Posterior cingulate gyrus (tissue), 11 donors: ENCODE results near the gene CDK5R2.

Experiments
- DNase-seq, 10 donors: peaks; one replicate each; pipeline versions ENCODE4 v3.0.0 to v3.0.0-alpha.2; 2020 to 2021; ENCODE audit warnings: mixed read lengths in 3 of 10
- intact Hi-C: fragments of 100-400 bp; cut with DNase I; formaldehyde crosslinking; loops from one replicate; pipeline ENCODE4 v1.15.1; 2023

CDK5R2 gene

DNA sequence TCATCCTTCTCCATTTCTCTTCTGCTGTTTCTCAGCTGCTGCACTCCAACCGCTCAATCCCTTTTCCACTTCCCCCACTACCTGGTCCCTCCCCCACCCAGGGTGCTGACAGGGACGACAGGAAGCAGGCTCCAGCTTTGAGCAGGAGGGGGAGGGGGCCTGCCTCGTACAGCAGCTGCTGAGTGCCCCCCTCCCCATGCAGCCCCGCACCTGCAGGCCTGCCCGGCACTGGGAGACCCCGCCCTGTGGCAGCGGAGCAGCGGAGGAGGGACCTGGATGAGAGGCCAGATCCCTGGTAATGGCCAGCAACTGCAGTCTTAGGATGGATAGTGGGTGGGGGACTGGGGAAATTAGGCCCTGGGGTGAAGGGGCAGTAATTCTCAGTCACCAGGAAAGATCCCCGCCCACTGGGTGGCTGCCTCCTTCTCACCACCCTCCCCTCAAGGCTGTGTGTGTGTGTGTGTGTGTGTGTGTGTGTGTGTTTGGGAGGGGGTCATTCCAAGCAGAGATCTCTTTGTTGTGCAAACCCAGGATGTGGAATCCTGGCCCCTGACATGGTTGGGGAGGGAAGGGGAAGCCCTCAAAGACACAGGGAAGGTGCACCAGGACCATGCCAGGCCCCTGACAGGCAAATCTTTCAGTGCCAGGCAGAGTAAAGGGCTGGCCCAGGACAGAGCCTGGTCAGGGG is 40.6 kb downstream of the CDK5R2 start:
- peak in 1 of 10 donors; percentile 47 for DNase-seq
- intact Hi-C loops = loop anchor here (10.0 kb wide), 1 partner anchor 55 kb away; no protein-coding TSS in a partner anchor

GRCh38 chr2:219000569-219000960 is 41.1 kb downstream of the CDK5R2 start:
- DNase-seq = no peak
- intact Hi-C loops = no loop called here

- intact Hi-C loops = no loop called here
- no peak for DNase-seq
Measured at GRCh38 chr2:219001100-219001576, 41.7 kb downstream of the CDK5R2 start.

GRCh38 chr2:219001577-219002394 is 42.3 kb downstream of the CDK5R2 start:
- DNase-seq = no peak
- intact Hi-C loops = no loop called here

- intact Hi-C loops = no loop called here
- DNase-seq = peak in 3 of 10 donors; percentile 18 to 53 (median 46)
Measured at GRCh38 chr2:219002395-219003266, 43.2 kb downstream of the CDK5R2 start.

DNA sequence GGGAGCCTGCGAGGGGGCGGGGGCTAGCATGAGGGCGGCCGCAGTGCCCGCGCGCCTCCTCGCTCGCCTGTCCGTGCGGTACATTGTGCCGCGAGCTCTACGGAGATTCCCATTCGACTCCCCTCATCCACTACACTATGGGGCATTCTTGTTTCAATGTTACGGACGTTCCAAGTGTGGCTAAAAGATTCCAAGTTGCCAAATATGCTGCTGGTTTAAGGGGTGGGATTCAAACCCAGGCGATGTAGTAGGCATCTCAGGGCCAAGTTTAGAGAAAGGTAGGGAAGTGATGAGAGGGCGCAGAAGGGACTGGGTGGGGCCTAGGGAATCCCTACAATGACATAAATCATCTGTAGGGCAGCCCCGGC is 43.8 kb downstream of the CDK5R2 start:
- no peak for DNase-seq

GRCh38 chr2:219003979-219004378 is 44.5 kb downstream of the CDK5R2 start:
- DNase-seq = no peak
- intact Hi-C loops = no loop called here

More for the DNA sequence above, 43.8 kb downstream of the CDK5R2 start:
- intact Hi-C loops = no loop called here

DNA sequence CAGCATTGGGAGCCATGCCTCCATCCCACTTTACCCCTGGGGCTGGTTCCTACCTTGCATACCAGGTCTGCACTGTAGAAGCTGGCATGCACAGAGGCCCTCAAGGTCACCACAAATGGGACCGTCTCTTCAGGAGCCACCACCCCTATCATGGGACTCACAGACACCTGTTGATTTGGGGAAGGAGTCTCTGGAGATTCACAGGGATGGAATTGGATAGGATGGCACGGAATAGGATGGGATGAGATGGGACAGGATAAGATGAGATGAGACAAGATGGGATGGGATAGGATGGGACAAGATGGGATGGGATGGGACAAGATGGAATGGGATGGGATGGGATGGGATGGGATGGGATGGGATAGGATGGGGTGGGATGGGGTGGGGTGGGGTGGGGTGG is 49.8 kb downstream of the CDK5R2 start:
- DNase-seq = no peak
- intact Hi-C loops = no loop called here

DNA sequence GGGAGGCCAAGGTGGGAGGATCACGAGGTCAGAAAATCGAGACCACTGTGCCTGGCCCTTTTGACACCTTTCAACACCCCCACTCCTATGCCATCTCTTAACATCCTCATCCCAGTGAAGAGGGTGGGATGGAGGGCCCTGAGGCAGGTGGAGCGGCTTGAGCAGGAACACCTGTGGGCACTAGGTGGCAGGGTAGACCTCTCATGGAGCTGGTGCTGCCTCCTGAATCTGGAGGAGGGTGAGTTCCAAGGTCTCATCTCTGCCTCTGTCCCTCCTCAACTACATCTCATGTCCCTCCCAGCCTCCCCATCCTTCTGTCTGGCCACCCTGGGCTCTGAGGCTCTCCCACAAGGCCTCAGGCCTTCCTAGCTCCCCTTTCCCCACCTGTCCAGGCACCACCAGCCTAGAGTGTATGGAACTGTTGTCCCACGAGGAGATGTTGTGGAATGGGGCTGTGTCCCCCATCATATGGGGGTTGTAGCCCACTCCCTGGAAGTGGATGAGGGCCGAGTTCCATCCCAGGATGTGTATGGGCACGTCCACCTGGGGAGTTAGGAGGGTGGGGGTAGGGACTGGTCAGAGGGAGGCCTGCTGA is 50.8 kb downstream of the CDK5R2 start:
- DNase-seq = peak in 1 of 10 donors; percentile 85
- intact Hi-C loops = no loop called here

DNA sequence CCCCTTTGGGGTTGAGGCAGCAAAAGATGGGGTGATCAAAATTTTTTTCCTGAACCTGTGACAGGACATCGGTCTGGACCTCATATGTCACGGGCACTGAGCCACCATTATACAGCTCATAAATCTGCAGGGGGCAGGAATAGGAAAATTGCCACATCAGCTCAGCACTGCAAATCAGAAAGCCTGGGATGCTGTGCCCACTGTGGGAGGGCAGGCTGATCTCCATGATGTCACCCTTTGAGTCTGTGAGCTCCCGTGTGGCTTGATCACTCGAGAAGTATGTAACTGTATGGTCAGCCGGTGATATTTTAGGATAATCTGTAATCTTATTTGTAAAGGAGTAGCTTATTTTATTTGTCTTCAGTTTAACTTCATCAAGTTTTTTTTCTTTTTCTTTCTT is 51.4 kb downstream of the CDK5R2 start:
- intact Hi-C loops = no loop called here
- DNase-seq = no peak
